NCI-H2107 treated with DMSO at 0.1 percent for 48 hours (cell line): ENCODE results near the gene MAP3K1.
A peak's percentile ranks its signal among the peaks of the same experiment; 100 is the strongest.

Experiments
- DNase-seq: peaks from one replicate; lab custom pipeline; 2025; ENCODE audit not compliant: unreplicated experiment; lab: John Stamatoyannopoulos, UW

The MAP3K1 gene

DNA sequence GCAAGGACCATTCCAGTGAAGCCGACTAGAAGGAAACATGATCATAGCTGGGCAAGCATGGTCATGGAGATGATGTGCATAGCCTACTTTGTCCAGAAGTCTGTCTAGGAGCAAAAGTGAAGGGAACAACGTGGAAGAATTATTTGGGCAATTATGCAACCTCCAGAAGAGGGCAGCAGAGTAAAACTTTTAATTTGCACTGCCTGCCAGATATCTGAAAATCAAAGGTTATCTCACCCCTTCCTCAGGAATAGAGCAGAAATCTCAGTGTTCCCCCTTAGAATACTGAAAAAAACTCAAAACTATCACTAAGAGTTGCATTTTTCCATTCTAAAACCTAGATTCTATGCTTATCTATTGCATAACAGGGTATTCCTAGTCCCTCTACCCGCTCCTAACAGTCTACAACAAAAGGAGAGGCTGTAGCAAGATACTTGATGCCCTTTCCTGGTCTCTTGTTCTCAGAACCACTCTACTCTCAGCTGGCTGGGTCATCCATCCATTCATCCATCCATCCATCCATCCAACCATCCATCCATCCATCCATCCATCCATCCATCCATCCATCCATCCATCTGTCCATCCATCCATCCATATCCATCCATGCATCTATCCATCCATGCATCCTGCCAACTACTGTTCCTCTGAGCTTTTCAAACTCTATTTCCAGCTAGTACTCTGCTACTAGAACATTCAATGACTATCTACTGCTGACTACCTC lies 85.7 kb downstream of the MAP3K1 start:
- DNase-seq = peak; percentile 14

DNA sequence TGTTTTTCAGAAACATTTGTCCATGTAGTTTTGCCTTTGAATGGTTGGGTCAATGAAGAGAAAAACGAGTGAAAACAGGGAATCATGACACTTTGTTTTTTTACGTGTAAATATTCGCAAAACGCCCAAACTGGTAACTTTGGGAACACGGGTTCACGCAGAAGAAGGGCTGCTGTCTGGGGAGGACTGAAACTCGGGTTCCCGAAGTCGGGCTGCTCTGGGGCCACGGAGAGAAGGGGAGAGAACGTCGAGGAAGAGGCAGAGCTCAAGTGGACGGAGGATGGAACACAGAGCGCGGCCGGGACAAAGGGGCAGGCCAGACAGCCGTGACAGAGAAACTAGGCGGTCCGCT lies 93.6 kb downstream of the MAP3K1 start:
- DNase-seq = no peak

DNA sequence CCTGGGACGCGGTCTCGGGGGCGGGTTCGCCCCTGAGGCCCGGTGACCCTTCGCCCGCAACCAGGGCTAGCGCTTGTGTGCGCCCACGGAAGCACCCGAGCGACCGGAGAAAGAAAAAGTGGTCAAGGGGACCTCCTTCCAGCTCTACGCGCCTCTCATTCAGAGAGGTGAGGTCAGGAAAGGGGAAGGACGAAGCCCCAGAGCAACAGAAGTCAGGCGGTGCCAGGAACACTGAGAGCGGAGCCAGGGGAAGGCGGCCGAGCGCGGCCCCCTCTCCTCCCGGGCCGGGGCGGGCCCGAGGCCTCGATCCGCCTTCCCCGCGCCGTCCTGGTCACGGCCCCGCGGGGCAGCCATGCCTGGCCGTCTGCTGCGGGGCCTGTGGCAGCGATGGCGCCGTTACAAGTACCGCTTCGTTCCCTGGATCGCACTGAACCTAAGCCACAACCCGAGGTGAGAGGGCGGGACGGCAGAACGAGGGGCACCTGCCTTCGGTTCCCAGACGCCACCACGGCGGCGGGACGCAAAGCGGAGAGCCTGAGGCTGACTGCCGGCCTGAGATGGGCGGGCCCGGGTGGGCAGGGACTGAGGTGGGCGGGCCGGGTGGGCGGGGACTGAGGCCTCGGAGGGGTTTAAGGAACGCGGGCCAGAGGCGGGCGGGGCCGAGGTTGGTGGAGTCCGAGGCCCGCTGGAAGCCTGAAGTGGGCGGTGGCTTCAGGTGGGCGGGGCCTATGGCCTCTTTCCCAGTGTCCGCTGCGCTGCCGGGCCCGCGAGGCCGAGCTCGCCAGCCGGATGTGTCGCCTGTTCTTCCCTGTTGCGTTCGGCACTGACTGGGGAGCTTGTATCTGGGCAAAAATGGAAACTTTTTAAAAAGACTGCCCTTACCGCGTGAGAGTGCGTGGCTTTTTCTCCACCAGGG lies 94.2 kb downstream of the MAP3K1 start, which contains the start of gene SETD9:
SETD9 (plus strand) TSS at position 303 of the 916 bp plus-strand sequence; CDS start at position 353, 50 bp downstream.
- peak; percentile 62 for DNase-seq

DNA sequence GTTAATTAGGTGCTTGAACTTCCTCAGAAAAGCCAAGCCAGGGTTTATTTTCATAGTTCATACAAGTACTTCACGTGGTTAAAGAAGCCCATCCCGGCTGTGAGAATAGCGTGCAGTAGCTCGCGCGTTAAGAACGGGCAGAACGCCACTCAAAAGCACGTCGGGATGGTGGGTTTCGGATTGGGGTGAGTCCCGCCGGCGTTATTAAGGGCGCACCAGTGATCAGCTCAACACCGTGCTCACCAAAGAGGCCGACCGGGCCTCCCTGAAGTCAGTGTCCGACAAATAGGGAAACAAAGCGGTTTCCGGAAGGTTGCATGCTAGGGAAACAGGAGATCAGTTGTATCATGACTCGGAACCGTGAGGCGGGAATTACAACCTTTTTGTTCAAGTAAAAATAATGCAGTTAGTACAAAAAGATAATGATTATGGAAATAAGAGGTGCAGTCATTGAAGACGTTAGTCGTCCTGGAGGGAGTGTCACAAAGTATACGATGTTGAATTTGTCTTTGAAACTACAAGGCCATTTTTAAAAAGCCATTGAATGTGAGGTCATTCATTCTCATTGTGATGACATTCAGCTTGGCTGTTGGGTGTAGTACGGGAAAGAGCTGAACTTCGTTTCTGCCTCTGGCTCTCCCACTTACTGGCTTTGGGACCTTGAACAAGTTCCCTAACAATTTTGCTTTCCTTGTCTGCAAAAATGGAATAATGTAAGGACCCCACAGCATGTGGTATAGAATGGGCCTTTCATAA lies 95.0 kb downstream of the MAP3K1 start:
- no peak for DNase-seq

DNA sequence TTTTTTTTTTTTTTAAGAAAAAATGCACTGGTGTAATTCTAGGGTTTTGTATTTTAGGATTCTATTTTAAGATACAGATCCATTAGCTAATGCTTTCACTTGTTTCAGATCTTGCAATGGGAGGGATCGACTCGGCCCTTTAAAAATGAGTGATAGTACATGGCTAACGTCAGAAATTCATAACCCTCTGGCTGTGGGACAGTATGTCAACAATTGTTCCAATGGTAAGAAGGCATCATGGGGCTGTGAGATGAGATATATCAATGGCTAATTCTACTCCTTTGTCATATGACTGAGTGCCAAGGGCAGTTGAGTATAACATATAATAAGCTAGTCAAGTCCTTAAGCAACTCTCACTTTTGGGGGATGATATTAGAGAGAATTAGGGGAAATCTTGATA lies 98.4 kb downstream of the MAP3K1 start:
- DNase-seq = no peak

DNA sequence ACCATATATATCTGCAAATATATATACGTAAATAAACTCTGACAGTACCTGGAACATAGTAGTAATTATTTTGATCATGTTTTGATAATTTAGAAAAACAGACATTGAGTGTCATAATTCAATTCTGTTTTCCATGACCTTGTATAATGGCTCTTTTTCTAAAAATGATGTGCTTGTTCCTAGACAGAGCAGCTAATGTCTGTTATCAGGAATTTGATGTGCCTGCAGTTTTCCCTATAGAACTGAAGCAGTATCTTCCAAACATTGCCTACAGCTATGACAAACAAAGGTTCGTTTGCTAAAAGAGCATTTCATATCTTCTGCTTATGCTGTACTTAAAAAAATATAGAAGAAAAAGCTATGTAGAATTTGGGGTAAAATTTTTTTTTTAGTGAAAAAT lies 99.3 kb downstream of the MAP3K1 start:
- no peak for DNase-seq

DNA sequence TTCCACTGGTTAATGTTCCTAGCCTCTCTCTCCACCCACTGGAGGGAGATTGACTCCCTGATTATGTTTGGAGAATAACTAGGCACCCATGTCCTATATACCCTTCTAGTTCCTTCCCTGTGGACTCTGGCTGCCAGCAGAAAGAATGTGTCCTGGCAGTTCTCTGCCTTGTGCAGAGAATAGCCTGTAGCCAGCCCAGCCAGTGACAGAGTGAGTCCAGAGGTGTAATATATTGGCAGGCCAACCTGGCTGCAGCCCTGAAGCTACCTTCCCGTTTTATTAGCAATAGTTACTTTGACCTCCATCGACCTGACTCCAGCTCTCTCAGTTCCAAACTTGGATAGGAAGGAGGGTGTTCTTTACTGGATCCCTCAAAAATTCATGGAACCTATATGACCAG lies 102.2 kb downstream of the MAP3K1 start:
- no peak for DNase-seq

DNA sequence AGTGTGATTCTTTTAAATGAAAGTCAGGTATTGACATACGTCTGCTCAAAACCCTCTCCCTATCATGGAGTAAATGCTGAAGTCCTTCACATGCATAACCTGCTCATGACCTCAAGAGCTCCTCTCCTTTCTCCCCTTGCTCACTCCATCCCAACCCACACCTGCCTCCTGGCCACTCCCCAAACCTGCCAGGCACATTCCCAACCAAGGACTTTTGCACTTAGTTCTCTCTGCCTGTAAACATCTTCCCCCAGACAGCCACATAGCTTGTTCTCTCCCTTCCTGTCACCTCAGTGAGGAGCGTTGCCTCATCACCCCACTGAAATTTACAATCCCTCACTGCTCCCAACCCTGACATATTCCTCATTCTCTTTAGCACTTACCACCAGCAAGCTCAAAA lies 102.7 kb downstream of the MAP3K1 start:
- no peak for DNase-seq

DNA sequence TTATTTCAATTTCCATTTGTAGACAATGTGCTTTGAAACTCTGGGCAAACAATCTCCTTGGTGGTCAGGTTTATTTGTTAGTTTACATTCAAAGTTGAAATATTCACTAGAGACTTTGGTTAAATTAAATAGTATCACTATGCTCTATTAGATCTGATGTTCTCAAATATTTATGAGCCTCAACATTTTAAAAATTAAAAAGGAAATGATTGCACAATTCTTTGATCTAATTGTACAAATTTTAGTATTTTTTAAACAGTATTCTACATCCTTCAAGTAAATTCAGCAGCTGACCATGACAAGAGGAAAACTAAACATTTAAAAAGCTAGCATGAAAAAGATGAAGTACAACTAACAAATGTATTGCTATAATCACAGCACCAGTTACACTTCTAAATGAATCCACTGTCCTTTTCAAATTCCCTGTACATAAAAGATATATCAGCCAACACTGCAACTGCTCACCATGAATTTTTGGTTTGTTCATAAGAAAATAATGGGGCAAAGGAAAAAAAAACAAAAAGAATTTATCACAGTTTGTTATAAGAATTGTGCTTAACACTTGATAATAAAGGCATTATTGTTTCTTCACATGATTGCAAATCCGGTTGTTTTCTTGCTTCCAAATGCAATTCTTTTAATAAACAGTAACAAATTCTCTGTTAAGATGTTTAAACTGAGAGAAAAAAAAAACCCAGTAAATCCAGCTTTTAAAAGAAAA lies 104.8 kb downstream of the MAP3K1 start:
- no peak for DNase-seq

DNA sequence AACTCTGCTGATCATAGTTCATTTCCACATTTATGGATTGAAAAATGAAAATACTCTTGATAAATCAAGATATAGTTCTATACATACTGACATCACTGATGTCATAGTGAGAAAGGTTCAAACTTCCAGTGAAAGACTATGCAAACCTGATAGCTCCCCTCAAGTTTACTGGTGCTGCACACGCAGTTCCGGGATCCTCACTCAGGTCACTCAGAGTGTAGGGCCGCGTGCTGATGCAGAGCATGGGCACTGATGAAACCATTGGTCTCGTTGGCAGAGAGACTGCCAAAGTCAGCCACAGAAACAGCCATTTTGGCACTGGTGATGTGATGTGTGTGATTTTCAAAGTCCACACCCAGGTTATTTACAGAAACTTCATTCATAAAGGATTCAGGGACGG lies 107.6 kb downstream of the MAP3K1 start:
- DNase-seq = no peak

DNA sequence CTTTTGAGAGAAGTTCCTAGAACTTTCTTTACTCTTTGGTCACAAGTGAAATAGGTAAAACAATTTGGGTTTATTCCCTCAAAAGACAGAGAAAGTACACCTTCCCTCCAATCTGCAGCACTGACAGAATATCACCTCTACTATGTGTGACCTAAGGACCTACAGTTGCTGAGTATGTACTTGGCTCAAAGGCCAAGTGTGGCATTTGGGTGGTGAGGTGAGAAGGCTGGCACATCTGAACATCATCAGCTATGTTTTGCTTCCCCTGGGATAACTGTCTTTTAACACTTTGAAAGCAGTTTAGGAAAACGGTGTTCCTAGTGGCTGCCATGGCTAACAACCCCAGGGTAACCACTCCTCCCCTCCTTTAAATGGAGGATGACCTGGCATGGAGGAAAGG lies 119.0 kb downstream of the MAP3K1 start:
- DNase-seq = no peak

DNA sequence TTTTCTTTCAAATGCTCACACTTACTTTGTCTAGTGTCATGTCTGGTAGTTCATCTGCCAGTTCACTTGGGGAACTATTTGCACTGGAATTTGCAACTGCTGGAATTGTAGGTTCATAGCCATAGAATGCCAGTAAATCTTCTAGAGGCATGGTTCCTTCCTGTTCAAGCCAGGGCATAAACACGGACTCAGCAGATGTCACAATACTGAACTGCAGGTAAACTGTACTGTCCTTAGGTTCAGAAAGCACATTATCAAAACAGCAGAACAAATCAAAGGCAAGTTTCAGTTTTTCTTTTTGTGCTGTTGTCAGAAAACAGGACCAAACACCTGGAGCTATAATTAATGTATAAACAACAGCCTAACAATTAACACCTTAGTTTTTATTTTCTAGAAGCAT lies 123.5 kb downstream of the MAP3K1 start:
- no peak for DNase-seq

DNA sequence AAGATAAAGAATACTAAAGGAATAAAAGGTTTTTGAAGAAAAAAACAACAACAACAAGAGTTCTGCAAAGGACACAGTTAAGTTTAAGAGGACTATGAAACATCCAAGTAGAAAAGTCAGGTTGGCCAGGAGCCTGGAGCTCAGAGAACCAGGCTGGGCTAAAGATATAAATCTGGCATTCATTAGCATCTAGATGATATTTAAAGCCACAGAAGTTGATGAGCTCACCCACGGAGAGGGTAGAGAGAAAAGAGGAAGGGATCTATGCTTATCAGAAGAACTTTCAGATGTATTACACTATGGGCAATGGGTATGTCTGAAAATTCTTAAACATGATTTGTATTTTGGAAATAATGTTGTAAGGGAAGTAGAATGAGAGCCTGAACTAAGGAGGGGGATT lies 126.6 kb downstream of the MAP3K1 start:
- DNase-seq = no peak
